Neural crest cell (in vitro differentiated cells): ENCODE results near the gene LIPF. TPM values are rescaled to one million over a fixed set of nuclear protein-coding genes. Genes with fewer than 3 reads are reported as not detected.
"Not testable (repeated sequence)": the region's sequence is repeated elsewhere in the genome, so short reads cannot be mapped to it uniquely, and the experiment has no call there.

Experiments
- DNase-seq: peaks from one replicate; pipeline ENCODE4 v3.0.0; 2021; ENCODE audit warnings: low read depth, mixed read lengths, low spot score
- H3K27ac Mint-ChIP-seq: one replicate; pipeline ENCODE4 v1.8.0; 2021; ENCODE audit warnings: mild to moderate bottlenecking, mixed read lengths; ENCODE audit not compliant: unreplicated experiment
- H3K27me3 Mint-ChIP-seq: 2 replicates; pipeline ENCODE4 v1.8.0; 2021; ENCODE audit warnings: low read depth, mild to moderate bottlenecking, mixed read lengths
- H3K36me3 Mint-ChIP-seq: 2 replicates; pipeline ENCODE4 v1.8.0; 2021; ENCODE audit warnings: low read depth, mild to moderate bottlenecking, mixed read lengths
- H3K4me1 Mint-ChIP-seq: 2 replicates; pipeline ENCODE4 v1.8.0; 2021; ENCODE audit warnings: mixed read lengths
- H3K4me3 Mint-ChIP-seq: one replicate; pipeline ENCODE4 v1.8.0; 2021; ENCODE audit warnings: mild to moderate bottlenecking, mixed read lengths
- H3K9me3 Mint-ChIP-seq: 2 replicates; pipeline ENCODE4 v1.8.0; 2021; ENCODE audit warnings: mixed read lengths
- total RNA-seq: library from RNA; stranded (reverse); gene quantifications from 2 replicates; pipeline ENCODE4 v1.2.1, GENCODE V29; 2021
- TF ChIP-seq, protein P1 (sequence below): fragments of 200-600 bp; sonication (generic); conservative IDR thresholded peaks from 2 replicates; pipeline ENCODE4 v1.5.0; 2021; ENCODE audit warnings: antibody characterized with exemption, mild to moderate bottlenecking

LIPF gene
- total RNA-seq, 1 donor from 2014 or later: not detected

- no peak for DNase-seq
- no peaks in the 10 kb centered on the region for H3K36me3 Mint-ChIP-seq
- TF ChIP-seq, protein P1, sequence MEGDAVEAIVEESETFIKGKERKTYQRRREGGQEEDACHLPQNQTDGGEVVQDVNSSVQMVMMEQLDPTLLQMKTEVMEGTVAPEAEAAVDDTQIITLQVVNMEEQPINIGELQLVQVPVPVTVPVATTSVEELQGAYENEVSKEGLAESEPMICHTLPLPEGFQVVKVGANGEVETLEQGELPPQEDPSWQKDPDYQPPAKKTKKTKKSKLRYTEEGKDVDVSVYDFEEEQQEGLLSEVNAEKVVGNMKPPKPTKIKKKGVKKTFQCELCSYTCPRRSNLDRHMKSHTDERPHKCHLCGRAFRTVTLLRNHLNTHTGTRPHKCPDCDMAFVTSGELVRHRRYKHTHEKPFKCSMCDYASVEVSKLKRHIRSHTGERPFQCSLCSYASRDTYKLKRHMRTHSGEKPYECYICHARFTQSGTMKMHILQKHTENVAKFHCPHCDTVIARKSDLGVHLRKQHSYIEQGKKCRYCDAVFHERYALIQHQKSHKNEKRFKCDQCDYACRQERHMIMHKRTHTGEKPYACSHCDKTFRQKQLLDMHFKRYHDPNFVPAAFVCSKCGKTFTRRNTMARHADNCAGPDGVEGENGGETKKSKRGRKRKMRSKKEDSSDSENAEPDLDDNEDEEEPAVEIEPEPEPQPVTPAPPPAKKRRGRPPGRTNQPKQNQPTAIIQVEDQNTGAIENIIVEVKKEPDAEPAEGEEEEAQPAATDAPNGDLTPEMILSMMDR: no peak
- no peak overlapping the region for H3K4me3 Mint-ChIP-seq
- H3K4me1 Mint-ChIP-seq: no peaks in the 10 kb centered on the region
- H3K27me3 Mint-ChIP-seq: no peaks in the 10 kb centered on the region
- H3K9me3 Mint-ChIP-seq: no peaks in the 10 kb centered on the region
- no peak overlapping the region for H3K27ac Mint-ChIP-seq
Measured at GRCh38 chr10:88660598-88660884, 3.7 kb upstream of the LIPF start.

DNA sequence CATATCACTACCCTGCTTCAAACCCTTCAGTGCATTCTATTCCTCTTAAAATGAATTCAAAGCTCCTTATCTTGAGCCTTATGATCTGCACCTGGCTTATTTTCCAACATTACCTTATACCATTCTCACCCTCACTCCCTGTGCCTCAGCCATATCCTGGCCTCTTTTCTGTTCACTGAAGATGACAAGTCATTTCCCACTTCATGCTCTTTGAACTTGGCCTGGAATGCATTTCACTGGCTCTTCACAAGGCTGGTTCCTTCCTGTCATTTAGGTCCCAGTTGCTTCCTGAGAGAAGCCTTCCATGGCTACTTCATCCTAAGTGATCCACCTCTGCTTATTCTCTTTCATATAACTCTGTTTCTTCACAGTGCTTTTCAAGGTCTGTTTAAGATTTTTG lies 3.2 kb upstream of the LIPF start:
- DNase-seq: no peak
- Mint-ChIP-seq H3K9me3 (no peaks in the 10 kb centered on the region), H3K4me3 (no peak overlapping the region), H3K36me3 (no peaks in the 10 kb centered on the region), H3K27ac (no peak overlapping the region), H3K27me3 (no peaks in the 10 kb centered on the region), H3K4me1 (no peaks in the 10 kb centered on the region)
- TF ChIP-seq, protein P1: no peak

DNA sequence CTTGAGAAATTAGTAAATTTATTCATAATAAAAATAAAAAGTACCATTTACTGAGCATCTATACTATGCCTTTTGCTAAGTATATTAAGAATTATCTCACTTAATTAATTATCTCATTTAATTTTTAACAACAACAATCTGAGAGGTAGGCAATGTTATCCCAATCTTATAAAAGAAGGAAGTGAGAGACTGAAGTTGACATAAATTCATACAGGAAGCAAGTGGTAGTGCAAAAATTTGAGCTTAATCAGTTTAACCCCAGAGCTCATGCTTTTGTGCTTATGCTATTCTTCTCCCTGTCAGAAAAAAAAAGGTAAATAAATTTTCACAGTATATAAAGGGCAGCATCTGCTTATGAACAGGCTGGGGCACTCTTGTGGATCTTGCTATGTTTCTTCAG lies 2.7 kb upstream of the LIPF start:
- H3K4me1 Mint-ChIP-seq: no peaks in the 10 kb centered on the region
- TF ChIP-seq, protein P1: no peak
- H3K9me3 Mint-ChIP-seq: no peaks in the 10 kb centered on the region
- DNase-seq: no peak
- H3K27me3 Mint-ChIP-seq: no peaks in the 10 kb centered on the region
- H3K4me3 Mint-ChIP-seq: no peak overlapping the region
- H3K36me3 Mint-ChIP-seq: no peaks in the 10 kb centered on the region
- no peak overlapping the region for H3K27ac Mint-ChIP-seq

- not testable (repeated sequence) for DNase-seq, H3K36me3 Mint-ChIP-seq, H3K4me1 Mint-ChIP-seq, H3K4me3 Mint-ChIP-seq, H3K27ac Mint-ChIP-seq, H3K27me3 Mint-ChIP-seq, H3K9me3 Mint-ChIP-seq
Measured at GRCh38 chr10:88663153-88663552, 1.1 kb upstream of the LIPF start.

- no peaks in the 10 kb centered on the region for H3K4me1 Mint-ChIP-seq
- no peak overlapping the region for H3K27ac Mint-ChIP-seq
- H3K9me3 Mint-ChIP-seq: no peaks in the 10 kb centered on the region
- H3K36me3 Mint-ChIP-seq: no peaks in the 10 kb centered on the region
- no peak overlapping the region for H3K4me3 Mint-ChIP-seq
- no peak for DNase-seq
- H3K27me3 Mint-ChIP-seq: no peaks in the 10 kb centered on the region
- TF ChIP-seq, protein P1: no peak
Measured at GRCh38 chr10:88668465-88668864, 4.2 kb downstream of the LIPF start.

- Mint-ChIP-seq H3K4me1 (no peaks in the 10 kb centered on the region), H3K27ac (no peak overlapping the region), H3K4me3 (no peak overlapping the region), H3K9me3 (no peaks in the 10 kb centered on the region), H3K27me3 (no peaks in the 10 kb centered on the region), H3K36me3 (no peaks in the 10 kb centered on the region)
- DNase-seq: no peak
- TF ChIP-seq, protein P1: no peak
Measured at GRCh38 chr10:88670497-88670896, 6.3 kb downstream of the LIPF start.
